Transverse colon (tissue), 3 donors: Measurements from ENCODE around the gene AADAC.

Source experiments
- CTCF ChIP-seq, 5 experiments: fragments of 200-600 bp in 3 of 5; fragments of 450-650 bp in 2 of 5; sonication (generic) in 3 of 5; IDR thresholded peaks; 1 replicate in 2 of 5; 2 replicates in 3 of 5; pipeline ENCODE4 v1.5.1; 2016 to 2017; ENCODE audit warnings: antibody characterized with exemption in 5 of 5, inconsistent platforms in 3 of 5, mild to moderate bottlenecking in 2 of 5, moderate library complexity in 1 of 5
- EP300 ChIP-seq: sonication (generic); formaldehyde crosslinking; IDR thresholded peaks from one replicate; pipeline ENCODE4 v1.6.1; 2017; ENCODE audit warnings: antibody characterized with exemption, low read depth

- TF ChIP-seq CTCF (IDR thresholded peaks at IDR 0.05), result no peak
- TF ChIP-seq EP300, result no peak
Observed at GRCh38 chr3:151864423-151865101, 50.6 kb downstream of the AADAC start.
